ENCODE results near the gene DHRS7.

DHRS7 gene

GRCh38 chr14:60204104-60204842 lies 39.1 kb upstream of the DHRS7 start:
- H2AFZ ChIP-seq (ENCODE audit: low read length): peak overlapping the region; percentile 51
- no peaks in the 10 kb centered on the region for H3K27me3 ChIP-seq (ENCODE audit: insufficient read depth, low read length, poor library complexity, severe bottlenecking)
- H3F3A ChIP-seq (ENCODE audit: low read depth): no peaks in the 10 kb centered on the region
- H4K20me1 ChIP-seq (ENCODE audit: insufficient read depth, low read length, poor library complexity, severe bottlenecking): no peaks in the 10 kb centered on the region
- no peak overlapping the region for H3K4me3 ChIP-seq (ENCODE audit: low read length, poor library complexity, severe bottlenecking)
- H3K9me3 ChIP-seq (ENCODE audit: insufficient read depth, low read depth, low read length): peaks cover 6% of the 10 kb centered on the region; the same call in 1 of the 2 replicates
- H3K36me3 ChIP-seq (ENCODE audit: insufficient read depth, low read length): no peaks in the 10 kb centered on the region
- no peaks in the 10 kb centered on the region for H3K79me2 ChIP-seq (ENCODE audit: insufficient read depth, low read length)
- TF ChIP-seq CTCF (conservative IDR thresholded peaks at IDR 0.05; ENCODE audit: low read length): no peak
- TF ChIP-seq EZH2phosphoT487 (IDR thresholded peaks at IDR 0.05; ENCODE audit: borderline replicate concordance): no peak
- no peak overlapping the region for H3K4me2 ChIP-seq (ENCODE audit: low read depth, low read length, poor library complexity, severe bottlenecking)
- no peak overlapping the region for H3K9ac ChIP-seq (ENCODE audit: low read depth, low read length, poor library complexity, severe bottlenecking)
- no peaks in the 10 kb centered on the region for H3K9me2 ChIP-seq (replicated peaks; ENCODE audit: low read depth, low read length)
- H3K4me1 ChIP-seq (ENCODE audit: insufficient read depth, low read length, poor library complexity, severe bottlenecking): no peaks in the 10 kb centered on the region

- Histone ChIP-seq H3F3A (ENCODE audit: low read depth) (peaks cover 4% of the 10 kb centered on the region; the same call in 1 of the 2 replicates), H3K9me3 (ENCODE audit: insufficient read depth, low read depth, low read length) (peaks cover 15% of the 10 kb centered on the region; the same call in 1 of the 2 replicates), H3K79me2 (ENCODE audit: insufficient read depth, low read length) (no peaks in the 10 kb centered on the region), H3K36me3 (ENCODE audit: insufficient read depth, low read length) (no peaks in the 10 kb centered on the region), H3K4me3 (ENCODE audit: low read length, poor library complexity, severe bottlenecking) (no peak overlapping the region), H2AFZ (ENCODE audit: low read length) (no peak overlapping the region), H3K9ac (ENCODE audit: low read depth, low read length, poor library complexity, severe bottlenecking) (no peak overlapping the region), H3K9me2 (replicated peaks; ENCODE audit: low read depth, low read length) (no peaks in the 10 kb centered on the region), H3K4me1 (ENCODE audit: insufficient read depth, low read length, poor library complexity, severe bottlenecking) (peaks cover 31% of the 10 kb centered on the region), H3K27me3 (ENCODE audit: insufficient read depth, low read length, poor library complexity, severe bottlenecking) (no peaks in the 10 kb centered on the region), H3K4me2 (ENCODE audit: low read depth, low read length, poor library complexity, severe bottlenecking) (no peak overlapping the region), H4K20me1 (ENCODE audit: insufficient read depth, low read length, poor library complexity, severe bottlenecking) (no peaks in the 10 kb centered on the region)
- no peak for TF ChIP-seq CTCF (conservative IDR thresholded peaks at IDR 0.05; ENCODE audit: low read length)
Measured at GRCh38 chr14:60199321-60199720, 34.1 kb upstream of the DHRS7 start.

- H3K4me2 ChIP-seq (ENCODE audit: low read depth, low read length, poor library complexity, severe bottlenecking): no peak overlapping the region
- H2AFZ ChIP-seq (ENCODE audit: low read length): peak overlapping the region; percentile 39
- no peaks in the 10 kb centered on the region for H3K79me2 ChIP-seq (ENCODE audit: insufficient read depth, low read length)
- peaks cover 4% of the 10 kb centered on the region; the same call in 1 of the 2 replicates for H3F3A ChIP-seq (ENCODE audit: low read depth)
- no peaks in the 10 kb centered on the region for H3K9me2 ChIP-seq (replicated peaks; ENCODE audit: low read depth, low read length)
- no peaks in the 10 kb centered on the region for H4K20me1 ChIP-seq (ENCODE audit: insufficient read depth, low read length, poor library complexity, severe bottlenecking)
- no peak overlapping the region for H3K4me3 ChIP-seq (ENCODE audit: low read length, poor library complexity, severe bottlenecking)
- no peak for TF ChIP-seq CTCF (conservative IDR thresholded peaks at IDR 0.05; ENCODE audit: low read length)
- TF ChIP-seq EZH2phosphoT487 (IDR thresholded peaks at IDR 0.05; ENCODE audit: borderline replicate concordance): no peak
- peak overlapping the region; percentile 8 for H3K9ac ChIP-seq (ENCODE audit: low read depth, low read length, poor library complexity, severe bottlenecking)
- peaks cover 31% of the 10 kb centered on the region for H3K4me1 ChIP-seq (ENCODE audit: insufficient read depth, low read length, poor library complexity, severe bottlenecking)
- peaks cover 15% of the 10 kb centered on the region; the same call in 1 of the 2 replicates for H3K9me3 ChIP-seq (ENCODE audit: insufficient read depth, low read depth, low read length)
- no peaks in the 10 kb centered on the region for H3K36me3 ChIP-seq (ENCODE audit: insufficient read depth, low read length)
- H3K27me3 ChIP-seq (ENCODE audit: insufficient read depth, low read length, poor library complexity, severe bottlenecking): no peaks in the 10 kb centered on the region
Measured at GRCh38 chr14:60197629-60198303, 32.6 kb upstream of the DHRS7 start.
